HG02970 (cell line): Measurements from ENCODE around the gene FXYD5.

Experiments used
- ATAC-seq: cut with Tn5 transposase; IDR thresholded peaks from one replicate; pipeline ENCODE4 v1.9.1; 2021; ENCODE audit warnings: mild to moderate bottlenecking, moderate library complexity, moderate number of reproducible peaks; ENCODE audit not compliant: unreplicated experiment, low FRiP score

FXYD5 gene

GRCh38 chr19:35153701-35154524, 622 bp upstream of the FXYD5 start:
- ATAC-seq, result no peak

- ATAC-seq, result no peak
These were observed 906 bp downstream of the FXYD5 start for GRCh38 chr19:35155441-35155840.

- no peak for ATAC-seq
These were observed 1.6 kb downstream of the FXYD5 start for GRCh38 chr19:35155981-35156672.

- no peak for ATAC-seq
These were observed 2.1 kb downstream of the FXYD5 start for GRCh38 chr19:35156673-35157014.

GRCh38 chr19:35157431-35157830, 2.9 kb downstream of the FXYD5 start:
- ATAC-seq, result no peak

- ATAC-seq, result no peak
These were observed 5.1 kb downstream of the FXYD5 start for GRCh38 chr19:35159606-35160005.

- ATAC-seq, result no peak
These were observed 6.3 kb downstream of the FXYD5 start for GRCh38 chr19:35160629-35161433.

- no peak for ATAC-seq
These were observed 6.9 kb downstream of the FXYD5 start for GRCh38 chr19:35161434-35161743.

- ATAC-seq, result no peak
These were observed 8.2 kb downstream of the FXYD5 start for GRCh38 chr19:35162471-35163326.

- ATAC-seq, result no peak
These were observed 9.9 kb downstream of the FXYD5 start for GRCh38 chr19:35164418-35164817.

GRCh38 chr19:35165200-35166058, 10.9 kb downstream of the FXYD5 start:
- ATAC-seq, result no peak

GRCh38 chr19:35166100-35167063, 11.8 kb downstream of the FXYD5 start:
- no peak for ATAC-seq

GRCh38 chr19:35167251-35168119, 12.9 kb downstream of the FXYD5 start:
- ATAC-seq, result no peak

- ATAC-seq, result no peak
These were observed 13.7 kb downstream of the FXYD5 start for GRCh38 chr19:35168196-35168595.

GRCh38 chr19:35169221-35169995, 14.9 kb downstream of the FXYD5 start:
- ATAC-seq, result no peak

- no peak for ATAC-seq
These were observed 16.0 kb downstream of the FXYD5 start for GRCh38 chr19:35170359-35171061.
